GM18907 (cell line): ENCODE results near the gene DMGDH.

Source experiments
- ATAC-seq: cut with Tn5 transposase; IDR thresholded peaks from one replicate; pipeline ENCODE4 v1.9.1; 2021; ENCODE audit warnings: mild to moderate bottlenecking, moderate library complexity; ENCODE audit not compliant: unreplicated experiment

Gene DMGDH

GRCh38 chr5:79069488-79070349 lies at the start of gene DMGDH, which contains the start of gene BHMT2:
DMGDH (minus strand) TSS chr5:79069674; CDS start chr5:79069620, 54 bp downstream.
BHMT2 (plus strand) TSS chr5:79069767; CDS start chr5:79069783, 16 bp downstream.
- ATAC-seq, result no peak

GRCh38 chr5:79112703-79113058 lies 43.2 kb upstream of the DMGDH start:
- ATAC-seq, result no peak

- ATAC-seq, result no peak
Measured at GRCh38 chr5:79111960-79112702, 42.7 kb upstream of the DMGDH start.

- no peak for ATAC-seq
Measured at GRCh38 chr5:79111387-79111959, 42.0 kb upstream of the DMGDH start, which contains the start of gene BHMT. BHMT (plus strand) TSS chr5:79111809; CDS start chr5:79111886, 77 bp downstream.

GRCh38 chr5:79109527-79110492 lies 40.3 kb upstream of the DMGDH start:
- ATAC-seq, result no peak

GRCh38 chr5:79108792-79109191 lies 39.3 kb upstream of the DMGDH start:
- no peak for ATAC-seq

GRCh38 chr5:79108086-79108485 lies 38.6 kb upstream of the DMGDH start:
- ATAC-seq, result no peak

GRCh38 chr5:79107020-79107796 lies 37.7 kb upstream of the DMGDH start:
- no peak for ATAC-seq

GRCh38 chr5:79105868-79106267 lies 36.4 kb upstream of the DMGDH start:
- no peak for ATAC-seq

- ATAC-seq, result no peak
Measured at GRCh38 chr5:79093762-79094161, 24.3 kb upstream of the DMGDH start.

GRCh38 chr5:79091064-79091463 lies 21.6 kb upstream of the DMGDH start:
- ATAC-seq, result no peak

GRCh38 chr5:79088507-79088906 lies 19.0 kb upstream of the DMGDH start:
- no peak for ATAC-seq

- no peak for ATAC-seq
Measured at GRCh38 chr5:79086116-79086515, 16.6 kb upstream of the DMGDH start.

- ATAC-seq, result no peak
Measured at GRCh38 chr5:79081779-79082178, 12.3 kb upstream of the DMGDH start.

- no peak for ATAC-seq
Measured at GRCh38 chr5:79080804-79081203, 11.3 kb upstream of the DMGDH start.

GRCh38 chr5:79077680-79078365 lies 8.3 kb upstream of the DMGDH start:
- no peak for ATAC-seq

GRCh38 chr5:79076819-79077218 lies 7.3 kb upstream of the DMGDH start:
- no peak for ATAC-seq

GRCh38 chr5:79075646-79076426 lies 6.4 kb upstream of the DMGDH start:
- no peak for ATAC-seq
